BLaER1 treated with 17β-estradiol and CSF1 and Interleukin-3, amounts not matched to agents 10 nM and 100 nM (cell line): ENCODE results near the gene MEX3C.
A peak's percentile ranks its signal among the peaks of the same experiment; 100 is the strongest.

Source experiments
- H3K27ac ChIP-seq, 11 experiments: shearing (Covaris generic); formaldehyde crosslinking; 2 replicates each; pipeline ENCODE4 v1.8.1; 2022
- H3K27me3 ChIP-seq, 11 experiments: shearing (Covaris generic); formaldehyde crosslinking; 2 replicates each; pipeline ENCODE4 v1.8.1; 2022
- H3K36me3 ChIP-seq, 11 experiments: shearing (Covaris generic); formaldehyde crosslinking; 2 replicates each; pipeline ENCODE4 v1.8.1; 2022
- H3K4me1 ChIP-seq, 10 experiments: shearing (Covaris generic); formaldehyde crosslinking; 2 replicates each; pipeline ENCODE4 v1.8.1; 2022
- H3K4me2 ChIP-seq, 11 experiments: shearing (Covaris generic); formaldehyde crosslinking; 2 replicates each; pipeline ENCODE4 v1.8.1; 2022
- H3K4me3 ChIP-seq, 10 experiments: shearing (Covaris generic); formaldehyde crosslinking; 2 replicates each; pipeline ENCODE4 v1.8.1; 2022
- H3K9ac ChIP-seq, 11 experiments: shearing (Covaris generic); formaldehyde crosslinking; 2 replicates each; pipeline ENCODE4 v1.8.1; 2022
- H3K9me3 ChIP-seq, 11 experiments: shearing (Covaris generic); formaldehyde crosslinking; replicated peaks in 1 of 11; 2 replicates each; pipeline ENCODE4 v1.8.1; 2022
- H4K20me1 ChIP-seq, 11 experiments: shearing (Covaris generic); formaldehyde crosslinking; 2 replicates each; pipeline ENCODE4 v1.8.1; 2022
- Cebpa-rat ChIP-seq, 11 experiments: shearing (Covaris generic); IDR thresholded peaks; 2 replicates each; pipeline ENCODE4 v1.8.1; 2022

Gene MEX3C

DNA sequence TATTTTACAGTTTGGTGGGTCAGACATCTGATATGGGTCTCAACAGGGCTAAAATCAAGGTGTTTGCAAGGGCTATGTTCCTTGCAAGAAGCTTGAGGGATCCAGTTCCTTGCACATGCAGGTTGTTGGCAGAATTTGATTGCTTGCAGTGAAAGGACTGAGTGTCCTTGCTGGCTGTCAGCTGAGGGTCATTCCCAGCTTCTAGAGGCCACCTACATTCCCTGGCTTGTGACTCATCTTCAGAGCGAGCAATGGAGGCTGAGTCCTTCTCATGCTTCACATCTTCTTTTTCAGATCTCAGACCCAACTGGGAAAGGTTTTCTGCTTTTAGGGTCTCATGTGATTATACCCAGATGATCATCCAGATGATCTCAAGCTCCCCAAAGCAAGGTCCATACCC lies 12.4 kb downstream of the MEX3C start:
- Histone ChIP-seq H3K36me3 (peaks cover 22 to 94% (median 76%) of the 10 kb centered on the region in 11 experiments), H3K9ac (no peak overlapping the region), H3K27me3 (no peaks in the 10 kb centered on the region), H3K27ac (no peak overlapping the region), H3K4me2 (no peak overlapping the region), H3K9me3 (no peaks in the 10 kb centered on the region), H4K20me1 (peaks cover 61 to 100% (median 100%) of the 10 kb centered on the region in 11 experiments; a peak in 21 of 22 replicates), H3K4me3 (no peak overlapping the region), H3K4me1 (peaks cover 4 to 58% (median 33%) of the 10 kb centered on the region in 10 experiments; a peak in 19 of 20 replicates)
- TF ChIP-seq Cebpa-rat (IDR thresholded peaks at IDR 0.05), result no peak

DNA sequence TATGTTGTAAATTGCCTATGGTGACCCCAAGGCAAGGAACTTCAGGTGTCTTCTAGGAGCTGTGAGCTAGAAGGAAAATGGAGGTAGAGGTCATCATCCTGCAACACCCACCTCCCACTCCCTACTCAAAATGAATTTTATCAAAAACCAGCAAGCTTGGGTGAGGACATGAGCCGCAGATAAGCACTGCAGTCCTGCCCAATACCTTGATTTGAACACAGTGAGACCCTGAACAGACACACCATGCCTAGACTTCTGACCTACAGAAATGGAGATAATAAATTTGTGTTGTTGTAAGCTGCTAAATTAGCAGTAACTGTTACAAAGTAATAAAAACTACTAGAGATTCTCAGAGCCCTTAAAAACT lies 13.4 kb downstream of the MEX3C start:
- Histone ChIP-seq H3K4me3 (no peak overlapping the region), H3K27ac (no peak overlapping the region), H3K9ac (no peak overlapping the region), H3K4me1 (peaks cover 4 to 52% (median 30%) of the 10 kb centered on the region in 10 experiments; a peak in 18 of 20 replicates), H3K36me3 (peaks cover 22 to 95% (median 76%) of the 10 kb centered on the region in 11 experiments), H3K4me2 (0 out of 22 replicates have a peak overlapping the region, but pooled peaks of 2 of the 11 experiments have one; percentile 4 to 7), H3K9me3 (no peaks in the 10 kb centered on the region), H4K20me1 (peaks cover 69 to 100% (median 100%) of the 10 kb centered on the region in 11 experiments), H3K27me3 (no peaks in the 10 kb centered on the region)
- no peak for TF ChIP-seq Cebpa-rat (IDR thresholded peaks at IDR 0.05)

DNA sequence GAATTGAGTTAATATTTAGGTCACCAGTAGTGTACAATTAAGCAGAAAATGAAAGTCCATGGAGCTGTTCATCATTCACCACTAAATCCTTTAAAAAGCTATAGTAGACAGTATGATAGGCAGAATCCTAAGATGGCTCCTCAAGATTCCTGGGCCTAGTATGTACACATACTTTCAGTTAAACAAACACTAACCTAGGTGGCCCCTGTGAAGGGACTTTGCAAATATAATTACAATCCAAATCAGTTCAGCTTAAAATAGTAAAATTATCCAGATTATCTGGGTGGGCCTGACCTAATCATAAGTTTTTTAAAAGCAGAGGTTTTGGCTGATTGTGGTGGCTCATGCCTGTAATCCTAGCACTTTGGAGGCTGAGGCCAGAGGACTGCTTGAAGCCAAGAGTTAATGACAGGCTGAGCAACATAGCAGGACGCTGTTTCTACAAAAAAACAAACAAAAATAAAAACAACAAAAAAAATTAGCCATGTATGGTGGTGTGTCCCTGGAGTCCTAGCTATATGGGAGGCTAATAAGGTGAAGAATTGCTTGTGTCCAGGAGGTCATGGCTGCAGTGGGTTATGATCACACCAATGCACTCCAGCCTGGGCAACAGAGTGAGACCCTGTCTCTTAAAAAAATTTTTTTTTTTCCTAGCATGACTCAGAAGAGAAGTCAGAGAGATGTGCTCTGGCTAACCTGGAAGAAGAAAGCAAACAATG lies 13.9 kb downstream of the MEX3C start:
- H3K4me1 ChIP-seq, result peaks cover 4 to 47% (median 26%) of the 10 kb centered on the region in 10 experiments; a peak in 18 of 20 replicates
- no peak overlapping the region for H3K4me3 ChIP-seq
- H3K9ac ChIP-seq, result no peak overlapping the region
- H3K4me2 ChIP-seq, result 0 out of 22 replicates have a peak overlapping the region, but pooled peaks of 3 of the 11 experiments have one; percentile 1 to 7 (median 4)
- no peaks in the 10 kb centered on the region for H3K27me3 ChIP-seq
- peaks cover 74 to 100% (median 100%) of the 10 kb centered on the region in 11 experiments for H4K20me1 ChIP-seq
- no peak for TF ChIP-seq Cebpa-rat (IDR thresholded peaks at IDR 0.05)
- H3K27ac ChIP-seq, result no peak overlapping the region
- H3K36me3 ChIP-seq, result peaks cover 22 to 95% (median 76%) of the 10 kb centered on the region in 11 experiments
- no peaks in the 10 kb centered on the region for H3K9me3 ChIP-seq

DNA sequence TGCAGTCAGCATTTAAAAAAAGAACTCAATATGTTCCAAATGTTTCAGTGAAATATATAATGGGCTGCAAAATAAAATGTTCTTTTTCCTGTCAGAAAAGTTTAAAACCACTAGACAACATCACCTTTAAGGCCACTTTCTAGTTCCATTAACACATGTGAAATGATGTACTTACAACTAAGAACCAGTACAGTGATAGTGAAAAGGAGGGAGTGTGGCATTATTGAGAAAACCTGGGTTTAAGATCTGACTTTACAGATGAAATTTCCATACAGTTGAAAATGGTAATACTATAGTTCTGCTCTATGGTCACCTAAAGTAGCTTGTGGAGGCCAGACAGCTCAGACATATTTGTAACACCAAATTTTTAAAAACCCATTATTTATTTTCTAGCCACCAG lies 14.7 kb downstream of the MEX3C start:
- Histone ChIP-seq H3K27ac (no peak overlapping the region), H3K27me3 (no peaks in the 10 kb centered on the region), H3K9me3 (no peaks in the 10 kb centered on the region), H3K36me3 (peaks cover 24 to 95% (median 80%) of the 10 kb centered on the region in 11 experiments), H3K9ac (no peak overlapping the region), H3K4me1 (peaks cover 0 to 40% (median 20%) of the 10 kb centered on the region in 10 experiments; a peak in 16 of 20 replicates), H3K4me2 (no peak overlapping the region), H4K20me1 (peaks cover 72 to 100% (median 100%) of the 10 kb centered on the region in 11 experiments), H3K4me3 (no peak overlapping the region)
- no peak for TF ChIP-seq Cebpa-rat (IDR thresholded peaks at IDR 0.05)

DNA sequence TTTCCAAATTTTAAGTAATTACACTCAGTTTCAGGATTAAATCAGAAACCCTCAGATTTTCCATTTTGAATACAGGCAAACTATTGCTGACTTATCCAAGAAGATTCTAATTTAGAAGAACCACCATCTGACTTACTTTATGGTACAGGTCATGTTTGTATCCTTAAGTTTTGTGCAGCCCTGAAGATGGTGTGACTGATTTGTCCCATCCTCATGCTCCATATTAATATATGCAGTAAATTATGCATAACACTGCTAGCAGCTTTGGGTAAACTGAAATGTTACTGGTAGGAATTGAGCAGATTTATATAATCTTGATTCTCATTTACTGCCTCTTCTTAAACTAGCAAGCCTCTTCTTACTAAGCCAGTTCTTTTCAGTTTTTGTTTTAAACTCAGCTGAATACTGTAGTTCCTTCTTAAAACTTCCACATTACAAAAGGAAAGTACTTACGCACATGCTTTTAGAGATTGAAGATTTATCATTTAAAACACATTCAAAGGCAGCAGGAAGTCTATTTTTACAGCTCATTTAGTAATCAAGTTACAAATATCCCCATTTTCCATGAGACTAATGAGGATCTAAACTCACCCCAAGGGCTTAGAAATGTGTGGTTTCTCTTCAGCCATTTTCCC lies 25.7 kb downstream of the MEX3C start:
- Histone ChIP-seq H3K36me3 (peaks cover 23 to 55% (median 42%) of the 10 kb centered on the region in 11 experiments), H3K9ac (peak overlapping the region in 2 of 11 experiments; percentile 33 to 54; a peak in 3 of 22 replicates), H3K4me1 (peaks cover 2 to 38% (median 9%) of the 10 kb centered on the region in 10 experiments; a peak in 13 of 20 replicates), H3K9me3 (peaks cover 0 to 5% (median 0%) of the 10 kb centered on the region in 11 experiments; a peak in 3 of 22 replicates), H3K27me3 (no peaks in the 10 kb centered on the region), H4K20me1 (peaks cover 4 to 89% (median 56%) of the 10 kb centered on the region in 11 experiments; a peak in 15 of 22 replicates), H3K27ac (peak overlapping the region in 4 of 11 experiments; percentile 7 to 62 (median 40); a peak in 7 of 22 replicates), H3K4me2 (peak overlapping the region in 5 of 11 experiments; percentile 19 to 82 (median 57); a peak in 7 of 22 replicates), H3K4me3 (peak overlapping the region in 2 of 10 experiments; percentile 12 to 25; a peak in 3 of 20 replicates)
- no peak for TF ChIP-seq Cebpa-rat (IDR thresholded peaks at IDR 0.05)

DNA sequence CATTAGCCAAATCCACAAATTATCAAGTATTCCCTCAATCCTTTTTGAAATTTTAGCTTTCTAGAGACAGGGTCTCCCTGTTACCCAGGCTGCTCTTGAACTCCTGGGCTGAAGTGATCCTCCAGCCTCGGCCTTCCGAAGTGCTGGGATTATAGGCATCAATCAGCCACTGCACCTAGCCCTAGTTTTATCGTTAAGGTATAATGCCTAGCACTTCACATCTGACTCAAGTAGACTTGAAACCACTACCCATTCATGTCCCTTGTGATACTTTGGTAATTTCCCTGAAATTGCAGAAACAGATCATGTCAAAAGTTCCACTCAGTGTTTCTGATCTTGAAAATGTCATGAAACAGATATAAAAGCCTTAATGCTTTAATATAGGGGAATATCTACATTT lies 26.3 kb downstream of the MEX3C start:
- H3K27ac ChIP-seq, result peak overlapping the region in 1 of 11 experiments; percentile 62; a peak in 3 of 22 replicates
- TF ChIP-seq Cebpa-rat (IDR thresholded peaks at IDR 0.05), result no peak
- H3K36me3 ChIP-seq, result peaks cover 18 to 50% (median 37%) of the 10 kb centered on the region in 11 experiments
- 0 out of 22 replicates have a peak overlapping the region, but pooled peaks of 1 of the 11 experiments have one; percentile 54 for H3K9ac ChIP-seq
- peaks cover 2 to 38% (median 9%) of the 10 kb centered on the region in 10 experiments; a peak in 13 of 20 replicates for H3K4me1 ChIP-seq
- no peaks in the 10 kb centered on the region; a peak in 1 of 22 replicates for H3K9me3 ChIP-seq
- peaks cover 0 to 84% (median 50%) of the 10 kb centered on the region in 11 experiments; a peak in 13 of 22 replicates for H4K20me1 ChIP-seq
- no peak overlapping the region for H3K4me3 ChIP-seq
- H3K27me3 ChIP-seq, result no peaks in the 10 kb centered on the region
- peak overlapping the region in 3 of 11 experiments; percentile 57 to 82 (median 79); a peak in 6 of 22 replicates for H3K4me2 ChIP-seq

DNA sequence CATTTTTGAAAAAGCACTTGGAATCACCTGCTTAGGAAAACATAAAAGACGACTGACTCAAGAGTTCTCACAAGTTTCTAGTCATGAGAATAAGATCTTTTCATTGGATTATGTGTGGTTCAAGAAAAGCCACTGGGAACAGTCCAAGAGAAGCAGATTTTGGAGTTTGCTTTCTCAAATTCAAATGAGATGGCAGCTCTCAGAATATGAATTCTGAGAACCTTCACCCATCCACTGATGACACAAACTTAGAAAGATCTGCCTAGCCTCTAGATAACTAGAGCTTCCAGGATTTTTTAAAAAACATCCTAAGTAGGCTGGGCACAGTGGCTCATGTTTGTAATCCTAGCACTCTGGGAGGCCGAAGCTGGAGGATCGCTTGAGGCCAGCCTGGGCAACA lies 26.8 kb downstream of the MEX3C start:
- TF ChIP-seq Cebpa-rat (IDR thresholded peaks at IDR 0.05), result no peak
- peaks cover 12 to 44% (median 31%) of the 10 kb centered on the region in 11 experiments; a peak in 21 of 22 replicates for H3K36me3 ChIP-seq
- no peaks in the 10 kb centered on the region for H3K9me3 ChIP-seq
- H3K4me3 ChIP-seq, result no peak overlapping the region
- H3K9ac ChIP-seq, result no peak overlapping the region
- H3K27ac ChIP-seq, result no peak overlapping the region
- no peaks in the 10 kb centered on the region for H3K27me3 ChIP-seq
- peaks cover 2 to 38% (median 9%) of the 10 kb centered on the region in 10 experiments; a peak in 13 of 20 replicates for H3K4me1 ChIP-seq
- H3K4me2 ChIP-seq, result peak overlapping the region in 2 of 11 experiments; percentile 79 to 82; a peak in 3 of 22 replicates
- H4K20me1 ChIP-seq, result peaks cover 0 to 79% (median 45%) of the 10 kb centered on the region in 11 experiments; a peak in 12 of 22 replicates

DNA sequence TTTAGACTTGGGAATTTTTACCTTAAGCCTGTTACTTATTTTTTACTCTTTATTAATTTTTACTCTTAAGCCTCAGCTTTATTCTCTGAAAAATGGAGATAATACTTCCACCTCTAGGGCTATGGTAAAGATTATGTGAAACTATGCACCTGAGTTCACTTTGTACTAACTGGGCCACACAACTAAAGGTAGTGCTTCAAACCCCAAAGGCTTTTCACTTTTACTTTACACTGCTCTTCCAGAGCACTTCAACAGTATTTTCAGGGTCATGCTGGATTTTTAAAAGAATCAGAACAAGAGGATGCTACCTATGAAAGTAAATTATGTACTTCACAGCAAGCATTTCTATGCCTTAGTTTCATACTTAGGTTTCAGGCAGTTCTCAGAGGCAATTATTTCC lies 27.8 kb downstream of the MEX3C start:
- Histone ChIP-seq H3K27ac (no peak overlapping the region), H3K9me3 (no peaks in the 10 kb centered on the region)
- TF ChIP-seq Cebpa-rat (IDR thresholded peaks at IDR 0.05), result no peak

More for the DNA sequence above, 27.8 kb downstream of the MEX3C start:
- Histone ChIP-seq H3K36me3 (peaks cover 5 to 35% (median 22%) of the 10 kb centered on the region in 11 experiments; a peak in 19 of 22 replicates), H4K20me1 (peaks cover 0 to 69% (median 36%) of the 10 kb centered on the region in 11 experiments; a peak in 9 of 22 replicates), H3K9ac (no peak overlapping the region), H3K4me1 (peaks cover 6 to 38% (median 11%) of the 10 kb centered on the region in 10 experiments; a peak in 15 of 20 replicates), H3K4me2 (no peak overlapping the region), H3K27me3 (no peaks in the 10 kb centered on the region), H3K4me3 (no peak overlapping the region)
